ENCODE results near the gene RAB23. TPM values are rescaled to one million over a fixed set of nuclear protein-coding genes. Genes with fewer than 3 reads are reported as not detected.

Gene RAB23
- total RNA-seq (ENCODE audit: insufficient read depth, low replicate concordance), result 169 TPM

GRCh38 chr6:57221936-57222742, at the start of gene RAB23:
Gene RAB23, minus strand, starts transcription at chr6:57222307. Its CDS starts 11,927 bp downstream, at chr6:57210380.
- DNase-seq (ENCODE audit: low spot score), result peak; percentile 94

GRCh38 chr6:57268294-57268640, 46.2 kb upstream of the RAB23 start:
- no peak for DNase-seq (ENCODE audit: low spot score)

- peak; percentile 96 for DNase-seq (ENCODE audit: low spot score)
These were observed 45.6 kb upstream of the RAB23 start for GRCh38 chr6:57267586-57268293.

- DNase-seq (ENCODE audit: low spot score), result no peak
These were observed 43.7 kb upstream of the RAB23 start for GRCh38 chr6:57265755-57266221.

- no peak for DNase-seq (ENCODE audit: low spot score)
These were observed 41.6 kb upstream of the RAB23 start for GRCh38 chr6:57263739-57264138.

- peak; percentile 60 for DNase-seq (ENCODE audit: low spot score)
These were observed 41.0 kb upstream of the RAB23 start for GRCh38 chr6:57262901-57263694.

- no peak for DNase-seq (ENCODE audit: low spot score)
These were observed 40.4 kb upstream of the RAB23 start for GRCh38 chr6:57262488-57262887.

- DNase-seq (ENCODE audit: low spot score), result peak; percentile 50
These were observed 39.8 kb upstream of the RAB23 start for GRCh38 chr6:57261926-57262325.

GRCh38 chr6:57259064-57259463, 37.0 kb upstream of the RAB23 start:
- DNase-seq (ENCODE audit: low spot score), result no peak

- peak; percentile 83 for DNase-seq (ENCODE audit: low spot score)
These were observed 35.9 kb upstream of the RAB23 start for GRCh38 chr6:57257911-57258541.

GRCh38 chr6:57256541-57256940, 34.4 kb upstream of the RAB23 start:
- DNase-seq (ENCODE audit: low spot score), result peak; percentile 69

- DNase-seq (ENCODE audit: low spot score), result no peak
These were observed 33.5 kb upstream of the RAB23 start for GRCh38 chr6:57255451-57256169.

GRCh38 chr6:57254055-57254717, 32.1 kb upstream of the RAB23 start:
- DNase-seq (ENCODE audit: low spot score), result no peak

GRCh38 chr6:57252975-57253374, 30.9 kb upstream of the RAB23 start:
- DNase-seq (ENCODE audit: low spot score), result peak; percentile 74

- no peak for DNase-seq (ENCODE audit: low spot score)
These were observed 30.0 kb upstream of the RAB23 start for GRCh38 chr6:57252137-57252536.

- DNase-seq (ENCODE audit: low spot score), result no peak
These were observed 28.2 kb upstream of the RAB23 start for GRCh38 chr6:57250348-57250747.

GRCh38 chr6:57248311-57248895, 26.3 kb upstream of the RAB23 start:
- no peak for DNase-seq (ENCODE audit: low spot score)

- DNase-seq (ENCODE audit: low spot score), result no peak
These were observed 25.5 kb upstream of the RAB23 start for GRCh38 chr6:57247603-57248002.

GRCh38 chr6:57246307-57246706, 24.2 kb upstream of the RAB23 start:
- no peak for DNase-seq (ENCODE audit: low spot score)

GRCh38 chr6:57243954-57244353, 21.8 kb upstream of the RAB23 start:
- no peak for DNase-seq (ENCODE audit: low spot score)
